K562 (cell line): ENCODE data around the gene TRAPPC2B. TPM values are rescaled to one million over a fixed set of nuclear protein-coding genes. Genes with fewer than 3 reads are reported as not detected.
A peak's percentile ranks its signal among the peaks of the same experiment; 100 is the strongest.

ENCODE experiments used
- AFF1 ChIP-seq, 2 experiments: fragments of 450-650 bp; IDR thresholded peaks; 2 replicates each; pipeline ENCODE4 v1.6.1; 2018; ENCODE audit warnings: mild to moderate bottlenecking in 2 of 2, low read depth in 1 of 2; ENCODE audit not compliant: partially characterized antibody in 2 of 2
- BCOR ChIP-seq: fragments of 450-650 bp; IDR thresholded peaks from 2 replicates; pipeline ENCODE4 v1.6.1; 2016
- GABPA ChIP-seq: fragments of 200-800 bp; sonication (Bioruptor generic); conservative IDR thresholded peaks from 2 replicates; pipeline ENCODE4 v1.6.1; 2016; ENCODE audit warnings: low read depth, missing genetic modification characterization, missing compliant biosample characterization
- MAFG ChIP-seq: fragments of 450-650 bp; conservative IDR thresholded peaks from 2 replicates; pipeline ENCODE4 v1.6.1; 2016; ENCODE audit warnings: missing genetic modification characterization, missing compliant biosample characterization
- MTA1 ChIP-seq: fragments of 450-650 bp; IDR thresholded peaks from 2 replicates; pipeline ENCODE4 v1.6.1; 2017; ENCODE audit warnings: borderline replicate concordance
- PML ChIP-seq: IDR thresholded peaks from 2 replicates; pipeline ENCODE4 v1.6.1; 2012; ENCODE audit warnings: low read length, inconsistent platforms
- RBM14 ChIP-seq: fragments of 200-400 bp; formaldehyde crosslinking; IDR thresholded peaks from 2 replicates; pipeline ENCODE4 v1.6.1; 2018; ENCODE audit warnings: low read depth, mild to moderate bottlenecking, low read length, moderate library complexity, borderline replicate concordance; ENCODE audit not compliant: insufficient read depth
- RFX7 ChIP-seq: fragments of 250-450 bp; sonication (Bioruptor Pico); IDR thresholded peaks from 2 replicates; pipeline ENCODE4 v1.5.1; 2021; ENCODE audit warnings: mild to moderate bottlenecking
- SMARCE1 ChIP-seq: fragments of 450-650 bp; IDR thresholded peaks from 2 replicates; pipeline ENCODE4 v1.7.1; 2016; ENCODE audit warnings: mild to moderate bottlenecking
- TAF7 ChIP-seq: fragments of 450-650 bp; IDR thresholded peaks from 2 replicates; pipeline ENCODE4 v1.6.1; 2016; ENCODE audit warnings: missing genetic modification characterization, missing compliant biosample characterization
- TSHZ1 ChIP-seq: fragments of 250-450 bp; sonication (Bioruptor Pico); IDR thresholded peaks from 2 replicates; pipeline ENCODE4 v1.4.0; 2020; ENCODE audit warnings: mild to moderate bottlenecking, moderate library complexity
- ZNF143 ChIP-seq: sonication (generic); formaldehyde crosslinking; IDR thresholded peaks from 2 replicates; pipeline ENCODE4 v1.9.0; 2022; ENCODE audit warnings: mild to moderate bottlenecking, missing genetic modification reagents
- ZNF175 ChIP-seq: fragments of 200-800 bp; sonication (Bioruptor generic); IDR thresholded peaks from 2 replicates; pipeline ENCODE4 v1.6.1; 2016; ENCODE audit warnings: low read depth, mild to moderate bottlenecking, missing genetic modification characterization, missing compliant biosample characterization
- ZNF184 ChIP-seq: sonication (generic); formaldehyde crosslinking; IDR thresholded peaks from 2 replicates; pipeline ENCODE4 v1.5.0; 2020; ENCODE audit warnings: missing genetic modification reagents
- polyA plus RNA-seq, 8 experiments: library from polyadenylated mRNA; depleted of rRNA in 4 of 8; stranded (reverse) in 5 of 8; unstranded in 3 of 8; fragments of >200 nt; fragmentation: Nextera tagmentation in 2 of 8; fragmentation: Illumina TruSeq in 1 of 8; extraction: Ambion mirVana in 2 of 8; extraction: Trizol in 1 of 8; gene quantifications; 2 replicates each; pipeline versions ENCODE4 v1.2.1 to v1.2.3, GENCODE V29; 2011 to 2014; ENCODE audit warnings: inconsistent platforms in 1 of 8, missing spikeins in 1 of 8
- total RNA-seq, 7 experiments: library from RNA; depleted of rRNA in 6 of 7; stranded (reverse); fragments of >200 nt in 6 of 7; fragmentation: Illumina TruSeq in 2 of 7; extraction: Trizol in 2 of 7; gene quantifications; 2 replicates each; pipeline versions ENCODE4 v1.2.1 to v1.2.3, GENCODE V29; 2011 to 2021; ENCODE audit warnings: low replicate concordance in 1 of 7
- TF ChIP-seq, protein P1 (sequence below): fragments of 200-800 bp; sonication (Bioruptor generic); IDR thresholded peaks from 2 replicates; pipeline ENCODE4 v1.6.1; 2017; ENCODE audit warnings: missing genetic modification characterization, missing compliant biosample characterization
- TF ChIP-seq, protein P2 (sequence below): sonication (generic); formaldehyde crosslinking; IDR thresholded peaks from 2 replicates; pipeline ENCODE4 v1.5.0; 2020; ENCODE audit warnings: missing genetic modification reagents

The TRAPPC2B gene
- total and polyA plus RNA-seq, 9 of the 15 experiments (the other 6 are each of a cell fraction or from before 2014, with no cell fraction given) = 2.2 to 20.4 (median 4.6) TPM

- TF ChIP-seq PML = no peak; the same call in 1 of the 2 replicates
- TF ChIP-seq AFF1 (IDR thresholded peaks at IDR 0.05; ENCODE audit: low read depth in 1 of 2, partially characterized antibody in 2 of 2) = no peak
- peak; percentile 27; the same call in 1 of the 2 replicates for TF ChIP-seq BCOR
- TF ChIP-seq RBM14 = no peak
- TF ChIP-seq, protein P1, sequence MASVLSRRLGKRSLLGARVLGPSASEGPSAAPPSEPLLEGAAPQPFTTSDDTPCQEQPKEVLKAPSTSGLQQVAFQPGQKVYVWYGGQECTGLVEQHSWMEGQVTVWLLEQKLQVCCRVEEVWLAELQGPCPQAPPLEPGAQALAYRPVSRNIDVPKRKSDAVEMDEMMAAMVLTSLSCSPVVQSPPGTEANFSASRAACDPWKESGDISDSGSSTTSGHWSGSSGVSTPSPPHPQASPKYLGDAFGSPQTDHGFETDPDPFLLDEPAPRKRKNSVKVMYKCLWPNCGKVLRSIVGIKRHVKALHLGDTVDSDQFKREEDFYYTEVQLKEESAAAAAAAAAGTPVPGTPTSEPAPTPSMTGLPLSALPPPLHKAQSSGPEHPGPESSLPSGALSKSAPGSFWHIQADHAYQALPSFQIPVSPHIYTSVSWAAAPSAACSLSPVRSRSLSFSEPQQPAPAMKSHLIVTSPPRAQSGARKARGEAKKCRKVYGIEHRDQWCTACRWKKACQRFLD = peak; percentile 40; the same call in 1 of the 2 replicates
- TF ChIP-seq TAF7 (tag) = no peak
- TF ChIP-seq, protein P2, sequence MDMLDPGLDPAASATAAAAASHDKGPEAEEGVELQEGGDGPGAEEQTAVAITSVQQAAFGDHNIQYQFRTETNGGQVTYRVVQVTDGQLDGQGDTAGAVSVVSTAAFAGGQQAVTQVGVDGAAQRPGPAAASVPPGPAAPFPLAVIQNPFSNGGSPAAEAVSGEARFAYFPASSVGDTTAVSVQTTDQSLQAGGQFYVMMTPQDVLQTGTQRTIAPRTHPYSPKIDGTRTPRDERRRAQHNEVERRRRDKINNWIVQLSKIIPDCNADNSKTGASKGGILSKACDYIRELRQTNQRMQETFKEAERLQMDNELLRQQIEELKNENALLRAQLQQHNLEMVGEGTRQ (CRISPR knock-in tag) = no peak
- TF ChIP-seq ZNF143 (CRISPR knock-in tag) = no peak
- no peak for TF ChIP-seq TSHZ1
- TF ChIP-seq ZNF175 = peak; percentile 61; the same call in 1 of the 2 replicates
- no peak for TF ChIP-seq RFX7
- TF ChIP-seq SMARCE1 = no peak
- TF ChIP-seq GABPA (tag) = peak; percentile 95
- no peak for TF ChIP-seq ZNF184 (CRISPR knock-in tag)
- no peak for TF ChIP-seq MAFG (tag)
- TF ChIP-seq MTA1 = peak; percentile 74; the same call in 1 of the 2 replicates
Observed at GRCh38 chr19:57320180-57321084, 42.9 kb upstream of the TRAPPC2B start, which contains the start of gene ZNF543 (continued).
